ENCODE measurements around the gene HAPSTR1.

Gene HAPSTR1

GRCh38 chr16:9114112-9114511, 22.7 kb downstream of the HAPSTR1 start:
- no CpG with 5 or more reads among the region's 5 CpGs for WGBS (ENCODE audit: extremely low coverage, insufficient coverage, low lambda C conversion rate)
- Histone ChIP-seq H2AK5ac (ENCODE audit: low read length) (no peak overlapping the region), H2BK15ac (replicated peaks; ENCODE audit: low read depth) (no peak overlapping the region), H3K27ac (ENCODE audit: low read depth, low read length) (peak overlapping the region; percentile 17), H3K79me1 (ENCODE audit: low read length) (peaks cover 24% of the 10 kb centered on the region), H4K8ac (ENCODE audit: low read depth, low read length) (no peak overlapping the region), H3K27me3 (ENCODE audit: insufficient read depth, low read length, poor library complexity) (no peaks in the 10 kb centered on the region), H3K9ac (ENCODE audit: low read length) (no peak overlapping the region), H2BK120ac (ENCODE audit: low read depth, low read length) (no peak overlapping the region), H3K36me3 (ENCODE audit: control insufficient read depth, insufficient read depth, low read length) (peaks cover 5% of the 10 kb centered on the region), H4K5ac (ENCODE audit: low read length) (no peak overlapping the region), H3K18ac (ENCODE audit: low read length) (no peak overlapping the region), H3K79me2 (ENCODE audit: control insufficient read depth, insufficient read depth, low read length) (peaks cover 76% of the 10 kb centered on the region), H3K4me1 (ENCODE audit: control insufficient read depth, low read depth, low read length) (peaks cover 10% of the 10 kb centered on the region), H3K4me2 (ENCODE audit: low read length) (no peak overlapping the region), H3K56ac (ENCODE audit: low read length) (no peak overlapping the region), H3K4me3 (ENCODE audit: low read length) (no peak overlapping the region), H2BK5ac (ENCODE audit: low read length) (no peak overlapping the region), H3K4ac (ENCODE audit: low read depth, low read length) (no peak overlapping the region), H3K23ac (ENCODE audit: low read length) (no peak overlapping the region)
- no peak for DNase-seq

- H3K23ac ChIP-seq (ENCODE audit: low read length), result peak overlapping the region; percentile 56
- H3K9ac ChIP-seq (ENCODE audit: low read length), result no peak overlapping the region
- WGBS (ENCODE audit: extremely low coverage, insufficient coverage, low lambda C conversion rate), result no CpG with 5 or more reads among the region's 3 CpGs
- DNase-seq, result peak; percentile 57
- peaks cover 73% of the 10 kb centered on the region for H3K79me2 ChIP-seq (ENCODE audit: control insufficient read depth, insufficient read depth, low read length)
- no peak overlapping the region for H2BK120ac ChIP-seq (ENCODE audit: low read depth, low read length)
- no peak overlapping the region for H3K4me3 ChIP-seq (ENCODE audit: low read length)
- no peaks in the 10 kb centered on the region for H3K27me3 ChIP-seq (ENCODE audit: insufficient read depth, low read length, poor library complexity)
- no peak overlapping the region for H3K56ac ChIP-seq (ENCODE audit: low read length)
- H3K36me3 ChIP-seq (ENCODE audit: control insufficient read depth, insufficient read depth, low read length), result peaks cover 3% of the 10 kb centered on the region
- no peak overlapping the region for H3K18ac ChIP-seq (ENCODE audit: low read length)
- H2BK15ac ChIP-seq (replicated peaks; ENCODE audit: low read depth), result no peak overlapping the region
- H3K79me1 ChIP-seq (ENCODE audit: low read length), result peaks cover 23% of the 10 kb centered on the region
- peaks cover 7% of the 10 kb centered on the region for H3K4me1 ChIP-seq (ENCODE audit: control insufficient read depth, low read depth, low read length)
- H2AK5ac ChIP-seq (ENCODE audit: low read length), result no peak overlapping the region
- H4K8ac ChIP-seq (ENCODE audit: low read depth, low read length), result no peak overlapping the region
- H3K4me2 ChIP-seq (ENCODE audit: low read length), result no peak overlapping the region
- no peak overlapping the region for H3K27ac ChIP-seq (ENCODE audit: low read depth, low read length)
- H4K5ac ChIP-seq (ENCODE audit: low read length), result no peak overlapping the region
- H2BK5ac ChIP-seq (ENCODE audit: low read length), result no peak overlapping the region
- H3K4ac ChIP-seq (ENCODE audit: low read depth, low read length), result no peak overlapping the region
Measured at GRCh38 chr16:9114842-9115241, 23.4 kb downstream of the HAPSTR1 start.

GRCh38 chr16:9115277-9115676, 23.8 kb downstream of the HAPSTR1 start:
- Histone ChIP-seq H3K18ac (ENCODE audit: low read length) (no peak overlapping the region), H2AK5ac (ENCODE audit: low read length) (no peak overlapping the region), H3K27ac (ENCODE audit: low read depth, low read length) (no peak overlapping the region), H3K4me2 (ENCODE audit: low read length) (no peak overlapping the region), H3K9ac (ENCODE audit: low read length) (no peak overlapping the region), H2BK5ac (ENCODE audit: low read length) (no peak overlapping the region), H3K4me1 (ENCODE audit: control insufficient read depth, low read depth, low read length) (peaks cover 7% of the 10 kb centered on the region), H3K4ac (ENCODE audit: low read depth, low read length) (no peak overlapping the region), H3K56ac (ENCODE audit: low read length) (no peak overlapping the region), H3K79me2 (ENCODE audit: control insufficient read depth, insufficient read depth, low read length) (peaks cover 73% of the 10 kb centered on the region), H4K8ac (ENCODE audit: low read depth, low read length) (no peak overlapping the region), H2BK15ac (replicated peaks; ENCODE audit: low read depth) (no peak overlapping the region), H3K27me3 (ENCODE audit: insufficient read depth, low read length, poor library complexity) (no peaks in the 10 kb centered on the region), H3K4me3 (ENCODE audit: low read length) (no peak overlapping the region), H3K23ac (ENCODE audit: low read length) (no peak overlapping the region), H3K79me1 (ENCODE audit: low read length) (peaks cover 27% of the 10 kb centered on the region), H3K36me3 (ENCODE audit: control insufficient read depth, insufficient read depth, low read length) (peaks cover 3% of the 10 kb centered on the region), H2BK120ac (ENCODE audit: low read depth, low read length) (no peak overlapping the region), H4K5ac (ENCODE audit: low read length) (no peak overlapping the region)
- WGBS (ENCODE audit: extremely low coverage, insufficient coverage, low lambda C conversion rate), result no CpG with 5 or more reads among the region's 3 CpGs
- DNase-seq, result peak; percentile 87

- peaks cover 3% of the 10 kb centered on the region for H3K36me3 ChIP-seq (ENCODE audit: control insufficient read depth, insufficient read depth, low read length)
Measured at GRCh38 chr16:9116141-9116540, 24.7 kb downstream of the HAPSTR1 start.

GRCh38 chr16:9118170-9118569, 26.7 kb downstream of the HAPSTR1 start:
- H2BK15ac ChIP-seq (replicated peaks; ENCODE audit: low read depth), result no peak overlapping the region
- no peak overlapping the region for H3K9ac ChIP-seq (ENCODE audit: low read length)
- no peak overlapping the region for H3K27ac ChIP-seq (ENCODE audit: low read depth, low read length)
- H3K4me2 ChIP-seq (ENCODE audit: low read length), result no peak overlapping the region
- H3K23ac ChIP-seq (ENCODE audit: low read length), result no peak overlapping the region
- H3K36me3 ChIP-seq (ENCODE audit: control insufficient read depth, insufficient read depth, low read length), result peaks cover 7% of the 10 kb centered on the region
- no peak overlapping the region for H2BK5ac ChIP-seq (ENCODE audit: low read length)
- no peak overlapping the region for H4K5ac ChIP-seq (ENCODE audit: low read length)
- H3K4me1 ChIP-seq (ENCODE audit: control insufficient read depth, low read depth, low read length), result peaks cover 7% of the 10 kb centered on the region
- H4K8ac ChIP-seq (ENCODE audit: low read depth, low read length), result no peak overlapping the region
- peaks cover 28% of the 10 kb centered on the region for H3K79me1 ChIP-seq (ENCODE audit: low read length)
- H3K79me2 ChIP-seq (ENCODE audit: control insufficient read depth, insufficient read depth, low read length), result peaks cover 69% of the 10 kb centered on the region
- H2BK120ac ChIP-seq (ENCODE audit: low read depth, low read length), result no peak overlapping the region
- no peak overlapping the region for H3K4ac ChIP-seq (ENCODE audit: low read depth, low read length)
- no peak overlapping the region for H3K18ac ChIP-seq (ENCODE audit: low read length)
- no peaks in the 10 kb centered on the region for H3K27me3 ChIP-seq (ENCODE audit: insufficient read depth, low read length, poor library complexity)
- H3K4me3 ChIP-seq (ENCODE audit: low read length), result no peak overlapping the region
- H2AK5ac ChIP-seq (ENCODE audit: low read length), result no peak overlapping the region
- H3K56ac ChIP-seq (ENCODE audit: low read length), result no peak overlapping the region
- DNase-seq, result no peak

More at GRCh38 chr16:9116141-9116540, 24.7 kb downstream of the HAPSTR1 start:
- Histone ChIP-seq H2BK15ac (replicated peaks; ENCODE audit: low read depth) (no peak overlapping the region), H3K4me3 (ENCODE audit: low read length) (no peak overlapping the region), H3K18ac (ENCODE audit: low read length) (no peak overlapping the region), H3K79me2 (ENCODE audit: control insufficient read depth, insufficient read depth, low read length) (peaks cover 70% of the 10 kb centered on the region), H3K27me3 (ENCODE audit: insufficient read depth, low read length, poor library complexity) (no peaks in the 10 kb centered on the region), H3K4ac (ENCODE audit: low read depth, low read length) (no peak overlapping the region), H2AK5ac (ENCODE audit: low read length) (no peak overlapping the region), H2BK120ac (ENCODE audit: low read depth, low read length) (no peak overlapping the region), H3K79me1 (ENCODE audit: low read length) (peaks cover 27% of the 10 kb centered on the region), H3K4me1 (ENCODE audit: control insufficient read depth, low read depth, low read length) (peaks cover 7% of the 10 kb centered on the region), H4K5ac (ENCODE audit: low read length) (no peak overlapping the region), H3K23ac (ENCODE audit: low read length) (no peak overlapping the region), H3K4me2 (ENCODE audit: low read length) (no peak overlapping the region), H4K8ac (ENCODE audit: low read depth, low read length) (no peak overlapping the region), H2BK5ac (ENCODE audit: low read length) (no peak overlapping the region), H3K9ac (ENCODE audit: low read length) (no peak overlapping the region), H3K56ac (ENCODE audit: low read length) (no peak overlapping the region), H3K27ac (ENCODE audit: low read depth, low read length) (no peak overlapping the region)
- WGBS (ENCODE audit: extremely low coverage, insufficient coverage, low lambda C conversion rate), result no CpG with 5 or more reads among the region's 2 CpGs
- no peak for DNase-seq

- Histone ChIP-seq H3K27ac (ENCODE audit: low read depth, low read length) (no peak overlapping the region), H3K4me1 (ENCODE audit: control insufficient read depth, low read depth, low read length) (peaks cover 2% of the 10 kb centered on the region), H3K27me3 (ENCODE audit: insufficient read depth, low read length, poor library complexity) (no peaks in the 10 kb centered on the region), H4K8ac (ENCODE audit: low read depth, low read length) (no peak overlapping the region), H3K56ac (ENCODE audit: low read length) (no peak overlapping the region), H3K18ac (ENCODE audit: low read length) (no peak overlapping the region), H3K9ac (ENCODE audit: low read length) (no peak overlapping the region), H3K79me1 (ENCODE audit: low read length) (peaks cover 31% of the 10 kb centered on the region), H2BK5ac (ENCODE audit: low read length) (no peak overlapping the region), H3K23ac (ENCODE audit: low read length) (no peak overlapping the region), H3K4ac (ENCODE audit: low read depth, low read length) (no peak overlapping the region), H3K79me2 (ENCODE audit: control insufficient read depth, insufficient read depth, low read length) (peaks cover 58% of the 10 kb centered on the region), H4K5ac (ENCODE audit: low read length) (no peak overlapping the region), H2BK15ac (replicated peaks; ENCODE audit: low read depth) (no peak overlapping the region), H2AK5ac (ENCODE audit: low read length) (no peak overlapping the region), H3K36me3 (ENCODE audit: control insufficient read depth, insufficient read depth, low read length) (peaks cover 7% of the 10 kb centered on the region), H2BK120ac (ENCODE audit: low read depth, low read length) (no peak overlapping the region), H3K4me3 (ENCODE audit: low read length) (no peak overlapping the region), H3K4me2 (ENCODE audit: low read length) (no peak overlapping the region)
- DNase-seq, result no peak
- no CpG with 5 or more reads among the region's 3 CpGs for WGBS (ENCODE audit: extremely low coverage, insufficient coverage, low lambda C conversion rate)
Measured at GRCh38 chr16:9119795-9120194, 28.4 kb downstream of the HAPSTR1 start.
